SHP77 treated with DMSO at 0.1 percent for 48 hours (cell line): Measurements from ENCODE around the gene KDM5B.
A peak's percentile ranks its signal among the peaks of the same experiment; 100 is the strongest.
"Not testable (repeated sequence)": the region's sequence is repeated elsewhere in the genome, so short reads cannot be mapped to it uniquely, and the experiment has no call there.

Source experiments
- DNase-seq: peaks from one replicate; lab custom pipeline; 2025; lab: John Stamatoyannopoulos, UW

The KDM5B gene

DNA sequence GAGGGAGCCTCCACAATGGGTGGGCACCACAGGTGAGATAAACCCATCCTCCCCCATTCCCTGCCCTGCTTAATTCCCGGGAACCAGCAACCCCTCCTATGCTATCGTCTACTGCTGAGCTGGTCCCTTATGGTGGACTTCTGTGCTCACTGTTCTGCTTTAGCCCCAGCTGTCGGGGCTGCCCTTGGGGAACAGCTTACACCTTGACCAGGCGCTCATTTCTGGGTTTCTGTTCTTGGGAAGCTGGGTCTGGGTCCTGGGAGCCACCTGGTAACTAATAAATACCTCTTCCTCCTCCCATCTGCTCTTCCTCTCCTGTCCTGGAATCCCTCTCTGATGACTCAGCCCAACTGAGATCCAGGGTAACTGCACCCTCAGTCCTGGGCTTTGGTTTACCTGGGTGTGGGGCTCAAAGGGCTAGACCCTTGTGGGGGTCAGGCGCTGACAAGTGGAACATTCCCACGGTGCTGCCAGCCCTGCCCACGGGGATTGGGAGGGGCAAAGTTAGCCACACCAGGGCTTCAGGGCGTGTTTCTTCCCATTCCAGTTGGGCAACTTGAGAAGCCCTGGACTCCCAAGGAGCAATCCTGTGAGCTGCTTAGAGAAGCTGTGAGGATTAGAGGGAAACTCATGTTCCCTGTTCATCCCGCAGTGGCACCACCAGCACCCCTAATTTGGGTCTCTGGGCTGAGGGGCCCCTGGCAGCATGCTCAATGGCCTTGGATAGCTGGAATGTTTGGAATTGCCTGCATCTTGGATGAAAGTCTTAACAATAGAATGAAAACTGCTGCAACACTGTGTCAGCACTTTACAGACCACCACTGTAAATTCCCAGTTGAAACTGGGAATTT is 4.2 kb upstream of the KDM5B start:
- no peak for DNase-seq

DNA sequence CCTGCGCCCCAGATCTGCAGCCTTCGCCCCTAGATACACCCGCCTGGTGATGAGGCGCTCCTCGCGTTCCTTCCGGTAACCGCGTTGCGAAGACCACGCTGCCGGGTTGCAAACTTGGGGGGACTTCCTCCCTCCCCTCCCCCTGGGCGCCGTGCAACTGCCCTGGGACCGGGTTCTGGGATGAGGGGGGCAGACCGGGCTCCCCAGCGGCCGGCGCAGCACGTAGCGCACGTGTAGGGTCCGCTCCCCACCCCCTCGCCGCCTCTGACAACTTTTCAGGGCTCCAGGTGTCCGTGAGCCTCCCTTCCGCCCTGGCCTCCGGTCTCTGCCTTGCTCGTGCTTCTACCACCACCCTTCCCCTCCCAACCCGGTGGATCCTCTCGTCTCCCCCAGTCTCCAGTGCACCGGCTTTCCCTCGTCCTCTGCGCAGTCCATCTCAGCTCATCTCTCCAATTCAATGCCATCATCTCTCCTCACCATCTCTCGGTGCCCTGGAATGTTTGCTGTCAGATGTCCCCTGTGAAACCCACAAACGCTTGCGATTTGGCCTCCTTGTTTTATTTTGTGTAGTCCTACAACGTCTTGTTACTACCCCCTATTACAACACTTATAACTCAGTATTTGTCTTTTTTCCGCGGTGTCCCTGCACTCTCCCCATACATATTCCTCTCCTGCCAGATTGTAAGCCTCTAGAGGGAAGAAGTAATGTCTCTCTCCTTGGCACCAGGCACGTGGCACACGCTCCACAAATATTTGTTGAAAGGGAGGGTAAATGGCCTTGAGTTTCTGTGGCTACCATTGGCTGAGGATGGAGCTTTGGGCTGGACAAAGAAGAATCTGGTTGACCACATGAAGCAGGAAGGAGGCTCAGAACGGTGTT is 3.3 kb upstream of the KDM5B start:
- no peak for DNase-seq

DNA sequence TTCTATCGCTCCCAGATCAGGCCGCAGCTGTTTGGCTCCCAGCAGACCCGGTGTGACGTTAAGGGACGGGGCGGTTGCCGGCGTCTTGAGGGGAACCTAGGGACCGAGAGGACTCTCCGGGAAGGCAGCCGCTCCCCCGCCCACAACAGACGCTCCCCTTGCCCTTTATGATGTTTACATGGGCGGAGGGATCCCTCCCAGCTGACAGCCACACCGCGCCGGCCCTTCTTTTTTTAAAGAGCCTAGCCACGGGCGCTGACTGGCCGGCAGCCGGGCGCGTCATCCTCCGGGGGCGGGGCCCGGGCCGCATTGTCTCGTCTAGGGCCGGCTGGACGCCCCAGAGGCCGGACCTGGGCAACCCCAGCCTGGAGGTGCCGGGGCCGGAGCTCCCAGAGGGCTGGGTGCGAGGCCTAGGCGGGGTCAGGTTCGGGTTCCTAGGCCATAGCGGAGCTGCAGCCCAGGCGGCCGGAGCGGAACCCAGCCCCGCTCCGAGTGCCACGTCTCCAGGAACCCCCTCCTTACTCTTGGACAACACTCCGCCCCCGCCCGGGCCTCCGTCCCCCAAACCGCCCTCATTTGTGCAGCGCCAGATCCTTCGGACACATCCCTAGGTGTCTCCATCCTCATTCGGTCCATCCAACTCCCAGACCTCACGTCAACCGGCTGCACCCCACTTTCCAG is 2.5 kb upstream of the KDM5B start, which contains the start of gene PCAT6:
PCAT6 (plus strand) TSS at position 340 of the 681 bp plus-strand sequence.
- peak; percentile 95 for DNase-seq

DNA sequence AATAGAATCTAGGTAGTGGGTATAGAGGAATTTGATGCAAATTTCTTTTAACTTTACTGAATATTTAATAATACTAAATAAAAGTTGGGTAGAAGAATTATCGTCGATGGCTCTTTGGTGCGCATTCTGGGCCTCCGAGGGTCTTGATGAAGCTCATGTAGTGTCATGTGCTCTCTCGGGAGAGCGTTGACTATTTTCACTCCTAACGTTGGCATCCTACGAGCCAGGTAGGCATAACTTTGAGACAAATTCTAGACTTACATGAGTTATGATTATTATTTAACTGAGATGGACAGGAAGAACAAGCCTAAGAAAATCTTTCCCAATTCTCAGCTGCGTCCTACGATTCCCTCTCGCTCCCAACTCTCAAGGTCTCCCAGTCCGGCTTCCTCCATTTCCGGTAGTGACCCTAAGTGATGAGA is 2.0 kb upstream of the KDM5B start:
- DNase-seq: no peak

DNA sequence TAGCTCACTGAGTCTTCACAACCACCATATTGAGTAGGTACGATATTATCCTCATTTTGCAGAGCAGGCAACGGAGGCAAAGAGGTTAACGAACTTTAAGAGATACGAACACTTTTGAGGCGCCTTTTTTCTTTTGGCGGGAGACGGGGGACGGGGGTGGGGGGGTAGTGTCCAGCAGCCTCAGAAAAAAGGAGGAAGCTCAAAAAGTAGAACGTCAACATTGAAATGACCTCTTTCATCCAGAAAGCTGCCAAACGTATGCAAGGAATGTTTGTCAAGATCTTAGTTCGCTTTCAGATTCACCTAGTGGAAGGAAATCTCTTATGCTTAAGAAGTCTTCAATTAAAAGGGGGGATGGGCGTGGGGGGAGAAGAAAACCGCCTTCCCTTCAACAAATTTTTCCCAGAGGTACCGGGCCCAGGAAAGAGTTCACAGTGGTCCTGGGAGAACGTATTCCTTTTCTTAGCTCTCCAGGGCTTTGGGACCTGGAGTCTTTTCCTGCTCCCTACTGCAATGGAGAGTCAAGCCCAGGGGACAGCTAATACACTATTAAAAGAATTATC is 1.5 kb upstream of the KDM5B start:
- no peak for DNase-seq

DNA sequence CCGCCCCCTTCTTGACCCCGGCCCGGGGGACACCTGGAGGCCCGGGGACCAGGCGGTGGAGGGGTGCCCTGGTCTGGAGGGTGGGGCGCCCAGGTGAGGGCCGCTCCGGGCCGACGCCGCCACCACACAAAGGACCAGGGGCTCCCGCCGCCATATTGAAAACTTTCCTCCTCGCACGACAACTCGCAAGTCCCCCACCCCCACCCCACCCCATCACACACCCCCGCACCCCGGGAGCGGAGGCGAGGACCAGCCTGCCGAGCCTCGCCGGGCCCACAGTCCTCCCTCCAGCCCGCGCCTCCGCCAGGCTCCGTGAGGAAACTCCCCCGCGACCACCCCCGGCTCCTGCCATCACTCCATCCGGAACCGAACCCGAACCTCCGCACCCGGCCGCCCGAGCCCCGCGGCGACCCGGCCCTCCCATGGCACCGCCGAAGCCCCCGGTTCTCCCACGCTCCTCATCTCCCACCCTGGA is 733 bp downstream of the KDM5B start:
- DNase-seq: no peak

DNA sequence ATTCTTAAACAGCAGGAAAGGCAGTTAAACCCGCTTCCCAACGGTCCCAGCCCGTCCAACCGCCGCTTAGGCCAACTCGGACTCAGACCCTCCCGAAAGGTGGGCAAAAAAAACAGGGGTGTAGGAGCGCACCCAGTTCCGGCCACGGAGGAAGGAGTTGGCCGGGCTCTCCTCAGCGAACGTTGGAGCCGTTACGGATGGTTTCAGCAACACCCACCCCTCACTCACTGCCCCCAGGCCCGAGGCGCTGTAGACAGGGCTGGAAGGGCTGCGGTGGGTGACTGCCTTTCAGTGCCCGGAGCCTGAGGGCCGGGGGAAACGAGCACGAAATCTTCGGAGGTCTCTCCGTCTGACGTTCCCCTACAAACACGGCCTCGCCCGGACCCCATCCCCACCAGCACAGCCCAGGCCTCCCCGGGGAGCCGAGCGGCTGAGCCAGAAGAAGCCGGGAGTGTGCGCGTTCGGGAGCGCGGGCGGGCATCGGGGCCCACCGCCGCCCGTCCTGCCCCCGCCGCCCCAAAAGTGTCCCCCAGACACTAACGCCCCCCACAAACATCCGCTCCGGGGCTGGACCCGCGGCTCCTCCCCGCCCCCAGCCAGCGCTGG is 1.3 kb downstream of the KDM5B start:
- no peak for DNase-seq

DNA sequence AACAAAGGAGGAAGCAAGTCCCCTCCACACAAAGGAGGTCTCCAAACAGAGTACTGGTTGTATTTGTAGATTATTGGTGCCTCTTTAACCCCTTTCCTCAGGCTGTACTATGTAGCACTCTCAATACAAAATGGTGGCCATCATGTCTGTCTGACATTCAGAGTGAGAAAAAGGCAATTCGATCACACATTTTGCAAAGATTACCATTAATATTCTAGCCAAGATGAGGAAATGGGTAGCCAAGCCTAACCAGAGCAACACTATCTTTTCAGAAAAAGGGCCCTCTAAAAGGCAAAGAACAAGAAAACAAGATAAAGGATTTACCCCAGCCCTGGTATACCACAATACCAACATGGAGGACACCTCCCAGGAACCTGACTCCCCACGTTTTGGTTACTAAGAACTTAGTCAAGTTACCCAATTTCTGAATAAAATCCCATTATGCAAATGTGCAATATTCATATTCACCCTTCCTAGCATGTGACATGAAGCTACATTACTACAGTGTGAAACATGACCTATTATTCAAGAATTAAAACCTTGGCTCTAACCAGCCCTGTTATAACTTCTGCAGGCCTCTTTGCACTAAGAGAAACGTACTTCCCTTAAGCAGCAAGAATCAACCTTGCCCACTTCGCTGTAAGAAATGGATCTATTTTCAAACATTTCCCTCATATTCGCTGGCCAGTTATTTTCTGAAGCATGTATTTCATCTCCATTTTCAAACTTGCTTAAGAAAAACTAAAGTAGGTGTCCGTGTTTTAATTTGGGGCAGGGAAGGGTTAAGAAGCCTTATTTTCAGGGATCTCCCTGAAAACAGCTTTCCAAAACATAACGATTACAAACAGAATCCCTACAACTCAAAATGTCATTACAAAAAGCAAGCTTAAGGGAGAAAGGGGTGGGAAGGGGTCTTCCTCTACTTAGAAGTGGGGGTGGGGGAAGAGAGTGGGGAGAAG is 2.1 kb downstream of the KDM5B start:
- DNase-seq: no peak

DNA sequence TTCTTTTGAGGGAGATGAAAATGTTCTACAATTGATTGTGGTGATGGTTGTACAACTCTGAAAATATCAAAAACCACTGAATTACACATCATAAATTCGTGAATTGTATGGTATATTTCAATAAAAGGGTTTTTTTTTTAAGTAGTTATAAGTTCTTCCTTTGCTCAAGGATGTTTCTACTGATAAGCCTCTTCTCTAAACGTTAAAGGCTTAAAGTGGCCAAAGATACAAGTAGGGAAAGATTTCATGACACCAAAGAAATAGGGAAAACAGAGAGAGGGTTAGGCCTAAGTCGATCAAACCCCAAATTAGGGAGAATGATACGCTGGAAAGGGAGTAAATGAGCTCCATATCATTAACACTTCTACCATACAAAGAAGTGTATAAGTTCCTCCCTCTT is 4.1 kb downstream of the KDM5B start:
- DNase-seq: no peak

DNA sequence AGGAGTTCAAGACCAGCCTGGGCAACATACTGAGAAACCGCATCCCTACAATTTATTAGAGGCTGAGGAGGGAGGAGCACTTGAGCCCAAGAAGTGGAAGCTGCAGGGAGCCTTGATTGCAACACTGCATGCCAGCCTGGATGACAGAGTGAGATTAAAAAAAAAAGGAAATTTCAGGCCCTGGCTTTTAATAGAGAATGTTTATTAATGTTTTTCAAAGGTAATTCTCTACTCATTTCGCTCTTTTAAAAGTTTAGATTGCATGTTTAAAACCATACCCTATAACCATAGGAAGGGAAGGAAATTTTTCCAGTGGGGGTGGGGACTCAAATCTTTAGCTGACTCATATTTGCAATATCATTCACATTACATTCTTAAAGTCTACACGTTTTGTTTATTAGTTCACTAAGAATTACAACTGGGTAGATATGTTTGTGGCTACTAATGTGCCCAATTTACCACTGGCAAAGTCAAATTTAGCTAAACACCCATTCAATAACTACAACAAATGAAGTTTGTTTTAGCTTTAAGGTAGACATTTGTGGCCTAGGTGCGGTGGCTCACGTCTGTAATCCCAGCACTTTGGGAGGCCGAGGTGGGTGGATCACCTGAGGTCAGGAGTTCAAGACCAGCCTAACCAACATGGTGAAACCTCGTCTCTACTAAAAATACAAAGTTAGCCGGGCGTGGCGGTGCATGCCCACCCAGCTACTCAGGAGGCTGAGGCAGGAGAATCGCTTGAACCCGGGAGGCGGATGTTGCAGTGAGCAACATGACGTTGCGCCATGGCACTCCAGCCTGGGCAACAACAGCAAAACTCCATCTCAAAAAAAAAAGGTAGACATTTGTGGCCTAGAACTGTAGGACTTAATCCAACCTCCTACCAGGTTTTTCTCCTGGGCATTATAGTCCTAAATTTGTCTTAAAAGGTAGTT is 5.0 kb downstream of the KDM5B start:
- no peak for DNase-seq

DNA sequence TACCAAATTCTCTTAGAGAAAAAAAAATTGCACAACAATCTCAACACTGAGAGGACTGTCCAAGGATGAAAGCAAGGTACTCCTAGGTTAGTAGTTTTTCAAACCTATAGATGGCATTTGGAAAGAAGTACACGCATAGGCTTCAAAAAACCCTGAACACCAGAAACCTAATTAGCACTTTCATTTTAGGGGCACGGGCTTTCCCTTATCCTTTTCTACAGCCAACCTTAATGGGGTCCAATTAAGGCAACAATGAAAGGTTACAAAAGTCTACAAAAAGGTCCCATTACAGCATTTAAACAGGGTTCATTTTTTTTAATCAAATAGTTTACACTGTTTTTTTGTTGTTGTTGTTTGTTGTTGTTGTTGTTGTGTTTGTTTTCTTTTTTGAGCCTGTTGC is 6.2 kb downstream of the KDM5B start:
- no peak for DNase-seq

DNA sequence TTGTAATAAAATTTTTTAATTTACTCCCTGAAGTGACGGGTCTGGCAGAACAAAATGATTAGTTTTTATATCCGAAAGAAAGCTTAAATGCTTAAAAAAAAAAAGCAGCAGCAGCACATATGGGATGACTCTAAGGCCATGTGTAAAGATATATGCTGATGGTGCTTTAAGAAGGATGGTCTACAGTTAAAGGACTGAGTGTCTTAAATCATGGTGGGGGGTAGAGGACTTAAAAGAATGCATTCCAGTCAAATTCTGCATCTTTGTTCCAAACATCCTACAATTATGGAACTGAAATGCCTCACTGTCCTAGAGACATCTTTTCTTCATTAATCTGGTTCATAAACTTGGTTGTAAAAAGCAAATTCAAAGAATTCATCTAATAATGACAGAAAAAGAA is 7.0 kb downstream of the KDM5B start:
- DNase-seq: no peak

DNA sequence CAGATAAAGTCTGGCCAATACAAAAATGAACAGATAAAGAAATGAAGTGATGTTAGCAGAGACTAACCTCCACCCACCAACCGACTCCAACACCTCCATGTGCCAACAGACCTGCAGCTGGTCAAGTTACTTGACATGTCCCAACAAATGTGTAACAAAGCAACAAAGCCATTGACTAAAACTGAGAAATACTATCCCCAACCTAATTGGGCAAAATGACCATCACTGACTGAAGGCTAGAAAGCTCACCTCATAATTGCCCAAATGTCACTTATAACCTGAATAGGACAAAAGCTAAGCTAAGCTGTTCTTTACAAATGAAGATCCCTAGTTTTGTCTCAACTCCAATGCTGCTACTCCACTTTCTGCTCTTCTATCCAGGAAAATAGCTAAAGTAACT is 7.5 kb downstream of the KDM5B start:
- no peak for DNase-seq

DNA sequence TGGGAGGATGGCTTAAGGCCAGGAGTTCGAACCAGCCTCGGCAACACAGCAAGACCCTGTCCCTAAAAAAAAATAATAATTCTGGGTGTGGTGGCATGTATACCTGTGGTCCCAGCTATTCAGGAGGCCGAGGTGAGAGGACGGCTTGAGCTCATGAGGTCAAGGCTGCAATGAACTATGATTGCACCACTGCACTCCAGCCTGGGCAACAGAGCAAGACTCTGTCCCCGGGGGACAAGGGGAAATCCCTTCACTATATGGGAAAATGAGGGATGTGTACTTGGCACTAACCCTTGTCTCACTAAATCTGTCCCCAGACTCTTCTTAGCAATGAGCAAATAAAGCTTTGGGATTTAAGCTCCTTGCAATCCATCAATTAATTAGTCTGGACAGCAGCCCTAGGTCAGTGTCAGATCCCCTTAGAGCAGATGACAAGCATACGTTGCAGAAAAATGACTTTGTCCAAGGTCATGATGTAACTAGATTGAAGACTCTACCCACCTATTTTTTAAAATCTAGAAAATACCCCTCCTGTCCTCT is 9.4 kb downstream of the KDM5B start:
- DNase-seq: no peak

DNA sequence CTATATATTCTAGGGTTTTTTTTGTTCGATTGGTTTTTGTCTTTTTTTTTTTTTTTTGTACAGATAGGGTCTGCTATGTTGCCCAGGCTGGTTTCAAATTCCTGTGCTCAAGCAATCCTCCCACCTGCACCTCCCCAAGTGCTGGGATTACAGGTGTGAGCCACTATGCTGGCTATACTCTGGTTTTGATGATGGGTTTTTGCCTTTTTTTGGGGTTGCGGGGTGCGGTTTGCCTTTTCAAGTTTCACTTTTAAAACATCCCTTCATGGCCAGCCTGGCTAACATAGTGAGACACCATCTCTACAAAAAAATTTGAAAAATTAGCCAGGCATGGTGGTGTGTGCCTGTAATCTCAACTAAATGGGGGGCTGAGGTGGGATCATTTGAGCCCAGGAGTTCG is 10.0 kb downstream of the KDM5B start:
- no peak for DNase-seq

DNA sequence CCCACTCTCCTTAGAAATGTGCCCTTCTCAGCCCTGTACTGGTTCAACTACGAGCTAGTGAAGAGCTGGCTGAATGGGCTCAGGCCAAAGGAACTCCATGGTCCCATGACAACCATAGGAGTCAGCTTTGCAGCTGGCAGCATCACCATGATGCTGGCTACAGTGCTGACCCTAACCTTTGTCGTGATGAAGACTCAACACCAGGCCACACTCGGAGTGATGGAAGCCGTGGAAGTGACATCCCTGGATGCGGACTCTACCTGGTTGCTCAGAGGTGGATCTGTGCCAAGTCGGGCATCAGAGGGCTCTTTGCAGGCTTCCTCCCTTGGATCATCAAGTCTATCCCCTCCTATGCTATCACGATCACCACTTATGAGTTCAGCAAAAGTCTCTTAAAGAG is 11.6 kb downstream of the KDM5B start:
- no peak for DNase-seq

DNA sequence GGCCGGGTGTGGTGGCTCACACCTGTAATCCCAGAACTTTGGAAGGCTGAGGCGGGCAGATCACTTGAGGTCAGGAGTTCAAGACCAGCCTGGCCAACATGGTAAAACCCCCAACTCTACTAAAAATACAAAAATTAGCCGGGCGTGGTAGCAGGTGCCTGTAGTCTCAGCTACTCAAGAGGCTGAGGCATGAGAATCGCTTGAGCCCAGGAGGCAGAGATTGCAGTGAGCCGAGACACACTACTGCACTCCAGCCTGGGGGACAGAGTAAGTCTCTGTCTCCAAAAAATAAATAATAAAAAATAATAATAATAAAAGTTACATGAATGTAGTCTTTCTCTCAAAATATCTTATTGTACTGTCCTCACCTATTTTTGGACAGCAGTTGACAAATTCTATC is 13.3 kb downstream of the KDM5B start:
- DNase-seq: not testable (repeated sequence)

DNA sequence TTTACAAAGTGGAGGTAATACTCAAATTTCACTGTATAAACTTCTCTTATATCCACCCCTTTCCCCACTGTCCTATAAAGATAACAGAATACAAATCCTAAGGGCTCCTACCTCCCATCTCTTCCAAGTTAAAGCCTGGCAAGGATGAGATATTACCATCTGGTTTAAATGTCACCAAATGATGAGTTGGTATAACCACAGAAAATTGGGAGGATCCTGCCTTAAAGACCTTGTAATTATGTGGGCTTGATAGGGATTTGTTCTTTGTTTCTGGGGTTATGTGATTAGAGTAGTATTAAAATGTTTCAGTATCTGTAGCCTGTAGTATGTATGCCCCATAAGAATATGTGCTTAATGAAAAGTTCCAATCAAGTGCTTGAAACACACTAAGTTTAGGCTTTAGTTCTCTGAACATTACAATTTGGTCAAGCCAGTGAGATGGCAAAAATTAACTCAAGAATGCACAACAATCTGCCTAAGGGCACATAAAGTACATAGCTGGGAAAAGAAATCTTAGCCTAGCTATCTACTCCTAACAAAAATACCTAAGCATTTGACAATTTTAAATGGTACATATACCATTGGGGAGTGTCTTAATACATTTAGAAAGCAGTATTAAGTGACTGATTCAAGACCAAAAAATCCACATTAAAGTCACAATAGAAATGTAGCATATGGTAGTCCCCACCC is 14.0 kb downstream of the KDM5B start:
- no peak for DNase-seq
